KOPT-K1 (cell line): ENCODE results near the gene RHEB.

Source experiments
- H3K27ac ChIP-seq: fragments of 200-600 bp; sonication (generic); 2 replicates; pipeline ENCODE4 v1.5.1; 2016; ENCODE audit warnings: antibody characterized with exemption, mild to moderate bottlenecking, low read depth, low read length; ENCODE audit not compliant: poor library complexity, severe bottlenecking
- H3K36me3 ChIP-seq: fragments of 200-600 bp; sonication (generic); 2 replicates; pipeline ENCODE4 v1.5.1; 2017; ENCODE audit warnings: antibody characterized with exemption, mild to moderate bottlenecking, low read length, moderate library complexity; ENCODE audit not compliant: insufficient read depth
- H3K9me3 ChIP-seq: fragments of 200-600 bp; sonication (generic); 2 replicates; pipeline ENCODE4 v1.5.1; 2017; ENCODE audit warnings: antibody characterized with exemption, low read length, mild to moderate bottlenecking; ENCODE audit not compliant: insufficient read depth, poor library complexity, severe bottlenecking

Gene RHEB

GRCh38 chr7:151442776-151443496 lies 76.8 kb downstream of the RHEB start:
- no peaks in the 10 kb centered on the region for H3K36me3 ChIP-seq
- peak overlapping the region; percentile 19 for H3K27ac ChIP-seq
- no peaks in the 10 kb centered on the region for H3K9me3 ChIP-seq

- H3K36me3 ChIP-seq, result no peaks in the 10 kb centered on the region
- peak overlapping the region; percentile 93 for H3K27ac ChIP-seq
- H3K9me3 ChIP-seq, result no peaks in the 10 kb centered on the region
Measured at GRCh38 chr7:151440799-151441445, 78.8 kb downstream of the RHEB start.

- Histone ChIP-seq H3K27ac (peak within 1 kb of the TSS; percentile 93), H3K9me3 (no peaks in the 10 kb centered on the region), H3K36me3 (no peaks in the 10 kb centered on the region)
Measured at GRCh38 chr7:151439855-151440798, 79.6 kb downstream of the RHEB start, which contains the start of gene CRYGN. TSS of gene CRYGN (minus strand) at chr7:151440141. CDS start at chr7:151439917, 224 bp downstream.

GRCh38 chr7:151438864-151439601 lies 80.7 kb downstream of the RHEB start:
- Histone ChIP-seq H3K9me3 (no peaks in the 10 kb centered on the region), H3K27ac (peak overlapping the region; percentile 93), H3K36me3 (no peaks in the 10 kb centered on the region)

- Histone ChIP-seq H3K27ac (no peak overlapping the region), H3K9me3 (no peaks in the 10 kb centered on the region), H3K36me3 (no peaks in the 10 kb centered on the region)
Measured at GRCh38 chr7:151437866-151438516, 81.7 kb downstream of the RHEB start.

- H3K27ac ChIP-seq, result no peak overlapping the region
- no peaks in the 10 kb centered on the region for H3K9me3 ChIP-seq
- H3K36me3 ChIP-seq, result no peaks in the 10 kb centered on the region
Measured at GRCh38 chr7:151437159-151437553, 82.5 kb downstream of the RHEB start.

GRCh38 chr7:151436446-151437158 lies 83.1 kb downstream of the RHEB start:
- Histone ChIP-seq H3K27ac (no peak overlapping the region), H3K36me3 (no peaks in the 10 kb centered on the region), H3K9me3 (no peaks in the 10 kb centered on the region)

GRCh38 chr7:151435971-151436370 lies 83.7 kb downstream of the RHEB start:
- Histone ChIP-seq H3K27ac (peak overlapping the region; percentile 2), H3K9me3 (no peaks in the 10 kb centered on the region), H3K36me3 (no peaks in the 10 kb centered on the region)

GRCh38 chr7:151435103-151435916 lies 84.4 kb downstream of the RHEB start:
- Histone ChIP-seq H3K27ac (peak overlapping the region; percentile 2), H3K36me3 (no peaks in the 10 kb centered on the region), H3K9me3 (no peaks in the 10 kb centered on the region)

GRCh38 chr7:151434549-151434948 lies 85.1 kb downstream of the RHEB start:
- H3K9me3 ChIP-seq, result no peaks in the 10 kb centered on the region
- no peaks in the 10 kb centered on the region for H3K36me3 ChIP-seq
- no peak overlapping the region for H3K27ac ChIP-seq

- peak overlapping the region; percentile 85 for H3K27ac ChIP-seq
- no peaks in the 10 kb centered on the region for H3K36me3 ChIP-seq
- no peaks in the 10 kb centered on the region for H3K9me3 ChIP-seq
Measured at GRCh38 chr7:151433721-151434400, 85.8 kb downstream of the RHEB start.

GRCh38 chr7:151432658-151433521 lies 86.8 kb downstream of the RHEB start:
- Histone ChIP-seq H3K27ac (peak overlapping the region; percentile 85), H3K9me3 (no peaks in the 10 kb centered on the region), H3K36me3 (no peaks in the 10 kb centered on the region)
